Thymus (tissue), 11 donors: ENCODE results near the gene NBEAL1. TPM values are rescaled to one million over a fixed set of nuclear protein-coding genes. Genes with fewer than 3 reads are reported as not detected.
"Not testable (repeated sequence)": the region's sequence is repeated elsewhere in the genome, so short reads cannot be mapped to it uniquely, and the experiment has no call there.

Source experiments
- DNase-seq, 9 donors: peaks; one replicate each; pipeline ENCODE4 v3.0.0-alpha.2; 2013; ENCODE audit warnings: low spot score in 9 of 9, low read depth in 6 of 9, missing footprints in 1 of 9
- H3K27ac ChIP-seq, 2 donors: one replicate each; pipeline ENCODE4 v1.5.1; 2013; ENCODE audit warnings: control low read depth in 1 of 2, low read depth in 1 of 2, low read length in 1 of 2, mild to moderate bottlenecking in 1 of 2, moderate library complexity in 1 of 2
- H3K27me3 ChIP-seq, 2 donors: one replicate each; pipeline ENCODE4 v1.5.1; 2013; ENCODE audit warnings: low read length in 1 of 2; ENCODE audit not compliant: control insufficient read depth in 2 of 2, insufficient read depth in 1 of 2
- H3K36me3 ChIP-seq, 2 donors: one replicate each; pipeline ENCODE4 v1.5.1; 2013; ENCODE audit warnings: low read length in 1 of 2, mild to moderate bottlenecking in 1 of 2, moderate library complexity in 1 of 2; ENCODE audit not compliant: control insufficient read depth in 2 of 2, insufficient read depth in 2 of 2
- H3K4me1 ChIP-seq, 2 donors: one replicate each; pipeline ENCODE4 v1.5.1; 2013; ENCODE audit warnings: low read length in 2 of 2; ENCODE audit not compliant: control insufficient read depth in 2 of 2, insufficient read depth in 2 of 2
- H3K4me3 ChIP-seq, 2 donors: one replicate each; pipeline ENCODE4 v1.5.1; 2013; ENCODE audit warnings: low read length in 2 of 2, control low read depth in 1 of 2, mild to moderate bottlenecking in 1 of 2
- H3K9me3 ChIP-seq, 2 donors: one replicate each; pipeline ENCODE4 v1.5.1; 2013; ENCODE audit warnings: low read length in 1 of 2, mild to moderate bottlenecking in 1 of 2; ENCODE audit not compliant: control insufficient read depth in 2 of 2, insufficient read depth in 1 of 2
- WGBS: extraction: QIAGEN DNeasy Blood & Tissue Kit; methylation state at CpG from one replicate; pipeline ENCODE4 v1.1.7; 2013; 5-methylcytosine and 5-hydroxymethylcytosine counted together
- polyA plus RNA-seq: library from polyadenylated mRNA; stranded (reverse); fragments of 200-250 nt; gene quantifications from one replicate; pipeline ENCODE4 v1.2.3, GENCODE V29; 2013
- total RNA-seq: library from RNA; stranded (reverse); fragments of 120-200 nt; gene quantifications from one replicate; pipeline ENCODE4 v1.2.4, GENCODE V29; 2013
- donor health status: healthy.

The NBEAL1 gene
- total and polyA plus RNA-seq, 2 donors = 4.4 to 6.2 TPM

- peaks cover 0 to 3% of the 10 kb centered on the region in 2 donors for H3K36me3 ChIP-seq
- no peaks in the 10 kb centered on the region for H3K4me1 ChIP-seq
- DNase-seq = no peak
- no peak overlapping the region for H3K4me3 ChIP-seq
- no peak overlapping the region for H3K27ac ChIP-seq
- 100% methylated on average over 1 of the region's 1 CpG for WGBS
- H3K9me3 ChIP-seq = no peaks in the 10 kb centered on the region
- H3K27me3 ChIP-seq = no peaks in the 10 kb centered on the region
These were observed 31.2 kb downstream of the NBEAL1 start for GRCh38 chr2:203045867-203046266.

DNA sequence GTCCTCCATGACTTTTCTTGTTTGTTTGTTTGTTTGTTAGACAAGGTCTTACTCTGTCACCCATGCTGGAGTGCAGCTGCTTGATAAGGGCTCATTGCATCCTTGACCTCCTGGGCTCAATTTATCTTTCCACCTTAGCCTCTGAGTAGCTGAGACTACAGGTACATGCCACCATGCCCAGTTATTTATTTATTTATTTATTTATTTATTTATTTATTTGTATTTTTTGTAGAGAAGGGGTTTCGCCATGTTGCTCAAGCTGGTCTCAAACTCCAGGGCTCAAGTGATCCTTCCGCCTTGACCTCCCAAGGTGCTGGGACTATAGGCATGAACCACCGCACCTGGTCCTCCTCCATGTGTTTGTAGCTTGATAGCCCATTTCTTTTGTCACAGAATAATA, 37.9 kb downstream of the NBEAL1 start:
- Histone ChIP-seq H3K36me3 (peaks cover 0 to 3% of the 10 kb centered on the region in 2 donors), H3K27me3 (no peaks in the 10 kb centered on the region), H3K27ac (no peak overlapping the region), H3K4me3 (no peak overlapping the region), H3K4me1 (no peaks in the 10 kb centered on the region), H3K9me3 (no peaks in the 10 kb centered on the region)
- 99% methylated on average over 3 of the region's 3 CpGs for WGBS
- DNase-seq = no peak

DNA sequence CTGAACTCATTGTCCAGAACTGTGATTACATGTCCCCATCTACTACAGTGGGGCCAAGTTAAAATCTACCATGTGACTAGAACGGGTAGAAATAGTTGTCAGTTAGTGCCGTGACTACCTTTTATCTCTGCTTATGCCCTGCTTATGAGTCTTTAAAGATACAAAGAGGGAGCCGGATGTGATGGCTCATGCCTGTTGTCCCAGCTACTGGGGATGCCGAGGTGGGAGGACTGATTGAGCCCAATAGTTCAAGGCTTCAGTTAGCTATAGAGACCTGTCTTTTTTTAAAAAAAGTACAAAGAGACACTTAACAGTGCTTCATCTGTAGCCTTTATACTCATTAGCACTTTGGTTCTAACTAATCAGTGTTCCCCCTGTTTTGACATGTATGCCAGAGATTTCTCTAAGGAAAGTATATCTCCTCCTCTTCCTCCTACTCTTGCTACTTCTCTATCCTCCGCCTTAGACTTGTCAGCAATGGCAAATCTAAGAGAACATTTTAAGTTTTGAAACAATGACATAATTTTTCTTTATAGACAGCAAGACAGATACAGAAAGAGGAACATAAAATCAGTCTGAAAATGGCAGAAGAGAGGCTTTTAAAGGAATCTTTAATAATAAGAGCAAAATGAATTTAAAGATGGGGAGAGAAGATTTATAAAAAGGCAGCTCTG, 45.0 kb downstream of the NBEAL1 start:
- H3K4me1 ChIP-seq = no peaks in the 10 kb centered on the region
- H3K36me3 ChIP-seq = peaks cover 0 to 3% of the 10 kb centered on the region in 2 donors
- H3K9me3 ChIP-seq = no peaks in the 10 kb centered on the region
- H3K27ac ChIP-seq = no peak overlapping the region
- no peaks in the 10 kb centered on the region for H3K27me3 ChIP-seq
- 97% methylated on average over 5 of the region's 5 CpGs for WGBS
- no peak for DNase-seq
- no peak overlapping the region for H3K4me3 ChIP-seq

GRCh38 chr2:203061346-203061745, 46.7 kb downstream of the NBEAL1 start:
- 97% methylated on average over 4 of the region's 4 CpGs for WGBS
- no peaks in the 10 kb centered on the region for H3K27me3 ChIP-seq
- H3K36me3 ChIP-seq = peaks cover 0 to 3% of the 10 kb centered on the region in 2 donors
- H3K4me3 ChIP-seq = no peak overlapping the region
- DNase-seq = no peak
- H3K9me3 ChIP-seq = no peaks in the 10 kb centered on the region
- no peaks in the 10 kb centered on the region for H3K4me1 ChIP-seq
- no peak overlapping the region for H3K27ac ChIP-seq

DNA sequence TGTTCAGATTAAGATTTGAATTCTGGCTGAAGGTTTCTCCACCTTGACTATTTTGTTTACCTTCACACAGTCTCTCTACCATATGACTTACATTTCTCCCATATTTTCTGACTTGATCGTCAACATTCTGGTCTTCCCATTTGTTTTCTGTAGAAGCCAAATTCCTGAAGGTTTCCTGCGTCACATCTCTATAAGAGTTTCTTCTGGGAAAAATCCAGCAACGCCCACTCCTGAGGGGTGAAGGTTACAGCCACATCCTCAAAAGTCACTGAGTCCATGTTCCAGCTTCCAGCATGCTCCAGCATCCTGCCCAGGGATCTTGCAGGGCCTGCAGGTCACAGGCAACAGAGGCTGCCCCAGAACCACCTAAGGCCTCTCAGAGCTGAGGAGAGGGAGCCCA, 47.5 kb downstream of the NBEAL1 start:
- peaks cover 0 to 3% of the 10 kb centered on the region in 2 donors for H3K36me3 ChIP-seq
- no peak overlapping the region for H3K4me3 ChIP-seq
- H3K27me3 ChIP-seq = no peaks in the 10 kb centered on the region
- no peaks in the 10 kb centered on the region for H3K9me3 ChIP-seq
- DNase-seq = no peak
- H3K4me1 ChIP-seq = no peaks in the 10 kb centered on the region
- whole genome bisulfite sequencing = 98% methylated on average over 3 of the region's 3 CpGs
- H3K27ac ChIP-seq = no peak overlapping the region

DNA sequence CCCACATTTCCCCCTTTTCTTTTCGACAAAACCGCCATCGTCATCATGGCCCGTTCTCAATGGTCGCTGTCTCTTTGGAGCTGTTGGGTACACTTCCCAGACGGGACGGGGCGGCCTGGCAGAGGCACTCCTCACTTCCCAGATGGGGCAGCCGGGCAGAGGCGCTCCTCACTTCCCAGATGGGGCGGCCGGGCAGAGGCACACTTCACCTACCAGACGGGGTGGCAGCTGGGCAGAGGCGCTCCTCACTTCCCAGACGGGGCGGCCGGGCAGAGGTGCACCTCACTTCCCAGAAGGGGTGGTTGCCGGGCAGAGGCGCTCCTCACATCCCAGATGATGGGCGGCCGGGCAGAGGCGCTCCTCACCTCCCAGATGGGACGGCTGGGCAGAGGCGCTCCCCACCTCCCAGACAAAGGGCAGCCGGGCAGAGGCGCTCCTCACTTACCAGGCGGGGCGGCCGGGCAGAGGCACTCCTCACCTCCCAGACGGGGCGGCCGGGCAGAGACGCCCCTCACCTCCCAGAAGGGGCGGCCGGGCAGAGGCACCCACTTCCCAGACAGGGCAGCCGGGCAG, 51.9 kb downstream of the NBEAL1 start:
- H3K9me3 ChIP-seq, H3K27ac ChIP-seq, H3K36me3 ChIP-seq, H3K27me3 ChIP-seq, H3K4me1 ChIP-seq, DNase-seq, H3K4me3 ChIP-seq: not testable (repeated sequence)
- 98% methylated on average over 36 of the region's 36 CpGs for WGBS

GRCh38 chr2:203070701-203071100, 56.0 kb downstream of the NBEAL1 start:
- 92% methylated on average over 2 of the region's 2 CpGs for WGBS
- no peaks in the 10 kb centered on the region for H3K27me3 ChIP-seq
- no peak overlapping the region for H3K4me3 ChIP-seq
- DNase-seq = no peak
- no peak overlapping the region for H3K27ac ChIP-seq
- no peaks in the 10 kb centered on the region for H3K4me1 ChIP-seq
- H3K9me3 ChIP-seq = no peaks in the 10 kb centered on the region
- H3K36me3 ChIP-seq = peaks cover 0 to 4% of the 10 kb centered on the region in 2 donors

DNA sequence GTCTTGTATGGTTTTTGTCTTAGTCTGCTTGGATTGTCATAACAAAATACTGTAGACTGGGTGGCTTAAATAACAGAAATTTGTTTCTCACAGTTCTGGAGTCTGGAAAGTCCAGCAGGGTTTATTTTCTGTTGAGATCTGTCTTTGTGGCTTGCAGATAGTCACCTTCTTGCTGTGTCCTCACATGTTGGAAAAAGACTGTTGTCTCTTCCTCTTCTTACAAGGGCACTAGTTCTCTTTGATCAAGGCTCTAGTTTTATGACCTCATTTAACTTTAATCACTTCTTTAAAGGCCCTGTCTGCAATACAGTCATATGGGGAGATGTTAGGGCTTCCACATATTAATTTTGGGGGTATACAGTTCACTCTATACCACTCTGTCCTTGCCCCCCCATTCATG, 56.5 kb downstream of the NBEAL1 start:
- no peak overlapping the region for H3K27ac ChIP-seq
- H3K36me3 ChIP-seq = peaks cover 0 to 4% of the 10 kb centered on the region in 2 donors
- H3K27me3 ChIP-seq = no peaks in the 10 kb centered on the region
- no peak overlapping the region for H3K4me3 ChIP-seq
- no peak for DNase-seq
- H3K4me1 ChIP-seq = no peaks in the 10 kb centered on the region
- no peaks in the 10 kb centered on the region for H3K9me3 ChIP-seq

- Histone ChIP-seq H3K27ac (no peak overlapping the region), H3K4me3 (no peak overlapping the region), H3K36me3 (peaks cover 0 to 4% of the 10 kb centered on the region in 2 donors), H3K9me3 (no peaks in the 10 kb centered on the region), H3K27me3 (no peaks in the 10 kb centered on the region), H3K4me1 (no peaks in the 10 kb centered on the region)
- no peak for DNase-seq
These were observed 57.7 kb downstream of the NBEAL1 start for GRCh38 chr2:203072371-203072770.
